A549 (cell line): ENCODE data around the gene XPR1.

Experiments
- CHD4 ChIP-seq: fragments of 200-600 bp; sonication (generic); IDR thresholded peaks from 2 replicates; pipeline ENCODE4 v1.6.1; 2016; ENCODE audit warnings: antibody characterized with exemption, mild to moderate bottlenecking, borderline replicate concordance
- JUNB ChIP-seq: fragments of >200 bp; sonication (Bioruptor Twin); formaldehyde crosslinking; IDR thresholded peaks from 2 replicates; pipeline ENCODE4 v1.6.1; 2016
- NFE2L2 ChIP-seq: fragments of 150-350 bp; conservative IDR thresholded peaks from 2 replicates; pipeline ENCODE4 v1.6.1; 2014; ENCODE audit warnings: low read length
- RNF2 ChIP-seq: fragments of 200-600 bp; sonication (generic); IDR thresholded peaks from 2 replicates; pipeline ENCODE4 v1.6.1; 2016; ENCODE audit warnings: low read depth, mild to moderate bottlenecking, antibody characterized with exemption, moderate library complexity, borderline replicate concordance
- TFCP2L1 ChIP-seq: fragments of 250-450 bp; sonication (Bioruptor Pico); IDR thresholded peaks from 2 replicates; pipeline ENCODE4 v1.5.0; 2021; ENCODE audit warnings: mild to moderate bottlenecking
- TF ChIP-seq, protein P1 (sequence below): fragments of 150-350 bp; IDR thresholded peaks from 2 replicates; pipeline ENCODE4 v1.6.1; 2014; ENCODE audit warnings: low read depth, mild to moderate bottlenecking, low read length
- TF ChIP-seq, protein P2 (sequence below): fragments of >200 bp; sonication (Bioruptor Twin); formaldehyde crosslinking; IDR thresholded peaks from 3 replicates; pipeline ENCODE4 v1.5.1; 2016
- TF ChIP-seq, protein P3 (sequence below): IDR thresholded peaks from 2 replicates; pipeline ENCODE4 v1.6.1; 2012

GRCh38 chr1:180842491-180843275 lies 210.9 kb downstream of the XPR1 start:
- TF ChIP-seq, protein P1, sequence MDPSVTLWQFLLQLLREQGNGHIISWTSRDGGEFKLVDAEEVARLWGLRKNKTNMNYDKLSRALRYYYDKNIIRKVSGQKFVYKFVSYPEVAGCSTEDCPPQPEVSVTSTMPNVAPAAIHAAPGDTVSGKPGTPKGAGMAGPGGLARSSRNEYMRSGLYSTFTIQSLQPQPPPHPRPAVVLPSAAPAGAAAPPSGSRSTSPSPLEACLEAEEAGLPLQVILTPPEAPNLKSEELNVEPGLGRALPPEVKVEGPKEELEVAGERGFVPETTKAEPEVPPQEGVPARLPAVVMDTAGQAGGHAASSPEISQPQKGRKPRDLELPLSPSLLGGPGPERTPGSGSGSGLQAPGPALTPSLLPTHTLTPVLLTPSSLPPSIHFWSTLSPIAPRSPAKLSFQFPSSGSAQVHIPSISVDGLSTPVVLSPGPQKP, result no peak
- TF ChIP-seq, protein P2, sequence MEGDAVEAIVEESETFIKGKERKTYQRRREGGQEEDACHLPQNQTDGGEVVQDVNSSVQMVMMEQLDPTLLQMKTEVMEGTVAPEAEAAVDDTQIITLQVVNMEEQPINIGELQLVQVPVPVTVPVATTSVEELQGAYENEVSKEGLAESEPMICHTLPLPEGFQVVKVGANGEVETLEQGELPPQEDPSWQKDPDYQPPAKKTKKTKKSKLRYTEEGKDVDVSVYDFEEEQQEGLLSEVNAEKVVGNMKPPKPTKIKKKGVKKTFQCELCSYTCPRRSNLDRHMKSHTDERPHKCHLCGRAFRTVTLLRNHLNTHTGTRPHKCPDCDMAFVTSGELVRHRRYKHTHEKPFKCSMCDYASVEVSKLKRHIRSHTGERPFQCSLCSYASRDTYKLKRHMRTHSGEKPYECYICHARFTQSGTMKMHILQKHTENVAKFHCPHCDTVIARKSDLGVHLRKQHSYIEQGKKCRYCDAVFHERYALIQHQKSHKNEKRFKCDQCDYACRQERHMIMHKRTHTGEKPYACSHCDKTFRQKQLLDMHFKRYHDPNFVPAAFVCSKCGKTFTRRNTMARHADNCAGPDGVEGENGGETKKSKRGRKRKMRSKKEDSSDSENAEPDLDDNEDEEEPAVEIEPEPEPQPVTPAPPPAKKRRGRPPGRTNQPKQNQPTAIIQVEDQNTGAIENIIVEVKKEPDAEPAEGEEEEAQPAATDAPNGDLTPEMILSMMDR, result no peak
- TF ChIP-seq CHD4, result no peak
- no peak for TF ChIP-seq JUNB
- TF ChIP-seq, protein P3, sequence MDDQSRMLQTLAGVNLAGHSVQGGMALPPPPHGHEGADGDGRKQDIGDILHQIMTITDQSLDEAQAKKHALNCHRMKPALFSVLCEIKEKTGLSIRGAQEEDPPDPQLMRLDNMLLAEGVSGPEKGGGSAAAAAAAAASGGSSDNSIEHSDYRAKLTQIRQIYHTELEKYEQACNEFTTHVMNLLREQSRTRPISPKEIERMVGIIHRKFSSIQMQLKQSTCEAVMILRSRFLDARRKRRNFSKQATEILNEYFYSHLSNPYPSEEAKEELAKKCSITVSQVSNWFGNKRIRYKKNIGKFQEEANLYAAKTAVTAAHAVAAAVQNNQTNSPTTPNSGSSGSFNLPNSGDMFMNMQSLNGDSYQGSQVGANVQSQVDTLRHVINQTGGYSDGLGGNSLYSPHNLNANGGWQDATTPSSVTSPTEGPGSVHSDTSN, result no peak
- no peak for TF ChIP-seq NFE2L2
- no peak for TF ChIP-seq RNF2
- no peak for TF ChIP-seq TFCP2L1 (CRISPR knock-in tag)
